IMR-90 (cell line): ENCODE measurements around the gene HLA-C.

Experiments used
- BHLHE40 ChIP-seq: fragments of 150-350 bp; IDR thresholded peaks from 2 replicates; pipeline ENCODE4 v1.6.1; 2016; ENCODE audit warnings: mild to moderate bottlenecking, low read depth, low read length
- CTCF ChIP-seq: conservative IDR thresholded peaks from 2 replicates; pipeline ENCODE4 v1.5.1; 2012; ENCODE audit warnings: mild to moderate bottlenecking, low read depth, low read length, improper control_type of control experiment
- MAFK ChIP-seq: IDR thresholded peaks from 2 replicates; pipeline ENCODE4 v1.6.1; 2012; ENCODE audit warnings: low read depth, low read length, improper control_type of control experiment
- MXI1 ChIP-seq: IDR thresholded peaks from 2 replicates; pipeline ENCODE4 v1.6.1; 2012; ENCODE audit warnings: low read depth, mild to moderate bottlenecking, low read length, moderate library complexity, borderline replicate concordance
- POLR2A ChIP-seq: IDR thresholded peaks from 2 replicates; pipeline ENCODE4 v1.6.1; 2012; ENCODE audit warnings: mild to moderate bottlenecking, low read depth, low read length
- RAD21 ChIP-seq: IDR thresholded peaks from 2 replicates; pipeline ENCODE4 v1.6.1; 2012; ENCODE audit warnings: low read length, improper control_type of control experiment
- RCOR1 ChIP-seq: IDR thresholded peaks from 2 replicates; pipeline ENCODE4 v1.6.1; 2012; ENCODE audit warnings: mild to moderate bottlenecking, low read length, improper control_type of control experiment; ENCODE audit not compliant: insufficient replicate concordance
- SMC3 ChIP-seq: fragments of 150-350 bp; IDR thresholded peaks from 2 replicates; pipeline ENCODE4 v1.6.1; 2016; ENCODE audit warnings: low read depth, mild to moderate bottlenecking, antibody characterized with exemption, low read length, moderate library complexity

- TF ChIP-seq CTCF: no peak
- TF ChIP-seq RCOR1: no peak
- TF ChIP-seq POLR2A: no peak
- no peak for TF ChIP-seq BHLHE40
- TF ChIP-seq SMC3: no peak
- no peak for TF ChIP-seq RAD21
- no peak for TF ChIP-seq MXI1
- no peak for TF ChIP-seq MAFK
Measured at GRCh38 chr6:31305703-31306219, 33.9 kb upstream of the HLA-C start.
